ENCODE results near the gene DHDH. TPM values are rescaled to one million over a fixed set of nuclear protein-coding genes. Genes with fewer than 3 reads are reported as not detected.

The DHDH gene
- total RNA-seq, 4 donors from 2014 or later = not detected

GRCh38 chr19:48943081-48943480 is 9.6 kb downstream of the DHDH start:
- TF ChIP-seq CTCF (IDR thresholded peaks at IDR 0.05) = no peak
- ATAC-seq (ENCODE audit: low FRiP score) = no peak

GRCh38 chr19:48945415-48945814 is 11.9 kb downstream of the DHDH start:
- TF ChIP-seq CTCF (IDR thresholded peaks at IDR 0.05) = no peak
- no peak for DNase-seq (ENCODE audit: low spot score)

More at GRCh38 chr19:48943081-48943480, 9.6 kb downstream of the DHDH start:
- no peak for DNase-seq (ENCODE audit: low spot score)

GRCh38 chr19:48945817-48946216 is 12.3 kb downstream of the DHDH start:
- no peak for ATAC-seq (ENCODE audit: low FRiP score)
- no peak for TF ChIP-seq CTCF (IDR thresholded peaks at IDR 0.05)
- no peak for DNase-seq (ENCODE audit: low spot score)

More at GRCh38 chr19:48945415-48945814, 11.9 kb downstream of the DHDH start:
- ATAC-seq (ENCODE audit: low FRiP score) = no peak

GRCh38 chr19:48946463-48947257 is 13.2 kb downstream of the DHDH start:
- ATAC-seq (ENCODE audit: low FRiP score) = no peak
- DNase-seq (ENCODE audit: low spot score) = no peak
- TF ChIP-seq CTCF (IDR thresholded peaks at IDR 0.05) = no peak

GRCh38 chr19:48947258-48947542 is 13.7 kb downstream of the DHDH start:
- no peak for ATAC-seq (ENCODE audit: low FRiP score)
- no peak for DNase-seq (ENCODE audit: low spot score)
- TF ChIP-seq CTCF (IDR thresholded peaks at IDR 0.05) = no peak

GRCh38 chr19:48950159-48950558 is 16.7 kb downstream of the DHDH start:
- DNase-seq (ENCODE audit: low spot score) (no peak), ATAC-seq (ENCODE audit: low FRiP score) (no peak)
- TF ChIP-seq CTCF (IDR thresholded peaks at IDR 0.05) = no peak

GRCh38 chr19:48950830-48951519 is 17.5 kb downstream of the DHDH start:
- no peak for DNase-seq (ENCODE audit: low spot score)
- no peak for ATAC-seq (ENCODE audit: low FRiP score)
- no peak for TF ChIP-seq CTCF (IDR thresholded peaks at IDR 0.05)

Data from omental fat pad (tissue), 4 donors.